ENCODE measurements around the gene BCAR3.

DNA sequence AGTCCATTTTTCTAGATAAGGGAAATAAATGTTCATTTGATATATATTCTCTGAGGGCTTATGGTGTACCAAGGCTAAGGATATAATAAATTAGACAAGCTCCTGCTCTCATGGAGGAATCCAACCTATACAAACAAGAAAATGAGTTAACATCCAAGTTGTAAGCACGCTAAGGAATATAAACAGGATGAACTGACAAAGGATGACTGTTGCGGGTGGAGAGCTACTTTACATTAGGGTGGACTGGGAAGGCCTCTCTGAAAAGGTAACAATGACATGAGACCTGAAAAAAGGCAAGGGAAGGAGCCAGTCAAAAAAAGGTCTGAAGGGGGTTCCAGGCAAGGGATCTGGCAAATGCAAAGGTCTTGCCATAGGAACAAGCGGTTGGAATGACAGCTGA, 3.1 kb downstream of the BCAR3 start:
- TF ChIP-seq, protein P1, sequence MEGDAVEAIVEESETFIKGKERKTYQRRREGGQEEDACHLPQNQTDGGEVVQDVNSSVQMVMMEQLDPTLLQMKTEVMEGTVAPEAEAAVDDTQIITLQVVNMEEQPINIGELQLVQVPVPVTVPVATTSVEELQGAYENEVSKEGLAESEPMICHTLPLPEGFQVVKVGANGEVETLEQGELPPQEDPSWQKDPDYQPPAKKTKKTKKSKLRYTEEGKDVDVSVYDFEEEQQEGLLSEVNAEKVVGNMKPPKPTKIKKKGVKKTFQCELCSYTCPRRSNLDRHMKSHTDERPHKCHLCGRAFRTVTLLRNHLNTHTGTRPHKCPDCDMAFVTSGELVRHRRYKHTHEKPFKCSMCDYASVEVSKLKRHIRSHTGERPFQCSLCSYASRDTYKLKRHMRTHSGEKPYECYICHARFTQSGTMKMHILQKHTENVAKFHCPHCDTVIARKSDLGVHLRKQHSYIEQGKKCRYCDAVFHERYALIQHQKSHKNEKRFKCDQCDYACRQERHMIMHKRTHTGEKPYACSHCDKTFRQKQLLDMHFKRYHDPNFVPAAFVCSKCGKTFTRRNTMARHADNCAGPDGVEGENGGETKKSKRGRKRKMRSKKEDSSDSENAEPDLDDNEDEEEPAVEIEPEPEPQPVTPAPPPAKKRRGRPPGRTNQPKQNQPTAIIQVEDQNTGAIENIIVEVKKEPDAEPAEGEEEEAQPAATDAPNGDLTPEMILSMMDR (IDR thresholded peaks at IDR 0.05), result no peak
- TF ChIP-seq POLR2AphosphoS5 (IDR thresholded peaks at IDR 0.05), result no peak
- no peak for TF ChIP-seq POLR2A (IDR thresholded peaks at IDR 0.05)

All from prostate gland (tissue), 2 donors.